ENCODE measurements around the gene STX3. TPM values are rescaled to one million over a fixed set of nuclear protein-coding genes. Genes with fewer than 3 reads are reported as not detected.

The STX3 gene
- total RNA-seq, 4 donors from 2014 or later: 131 to 156 (median 142) TPM

DNA sequence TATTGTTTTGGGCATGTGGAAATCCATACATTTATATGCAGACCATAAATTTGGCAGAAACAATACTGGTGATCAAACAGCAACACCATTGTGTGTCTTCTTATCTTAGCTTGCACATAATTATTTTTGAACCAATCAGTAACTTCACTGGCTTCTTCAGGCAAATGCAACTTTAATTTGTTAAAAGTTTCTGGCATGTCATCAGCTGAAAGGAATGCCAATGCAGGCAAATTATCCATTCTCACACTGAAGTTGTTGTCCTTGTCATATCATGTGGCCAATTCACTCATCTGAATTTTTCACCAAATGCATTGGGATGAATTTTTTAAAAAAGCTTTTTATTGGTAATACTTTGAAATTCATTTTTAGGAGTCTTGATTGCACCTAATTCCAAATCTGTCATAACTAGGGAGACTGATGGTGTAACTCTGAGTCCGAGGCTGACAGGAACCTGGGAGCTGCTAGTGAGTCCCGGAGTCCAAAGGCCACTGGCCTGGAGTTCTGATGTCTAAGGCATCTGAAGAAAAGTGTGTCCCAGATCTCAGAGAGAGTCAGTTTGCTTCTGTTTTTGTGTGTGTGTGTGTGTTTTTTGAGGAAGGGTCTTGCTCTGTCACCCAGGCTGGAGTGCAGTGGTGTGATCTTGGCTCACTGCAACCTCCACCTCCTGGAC is 24.1 kb upstream of the STX3 start:
- 72 to 81% methylated on average over 2 of the region's 2 CpGs for WGBS, 2 donors (ENCODE audit: low coverage in 1 of 2)
- Histone ChIP-seq H3K4me1 (no peaks in the 10 kb centered on the region), H3K27ac (no peak overlapping the region), H3K27me3 (no peaks in the 10 kb centered on the region), H3K36me3 (no peaks in the 10 kb centered on the region), H3K4me3 (no peak overlapping the region), H3K9me3 (no peaks in the 10 kb centered on the region)
- in situ Hi-C loops (cut with MboI; ENCODE audit: low pct_ligation_motif_present in 1 of 4, low pct_unique_long_range_greater_than_20kb in 1 of 4, low sequenced_read_pairs in 3 of 4): no loop called here
- intact Hi-C loops (cut with DNase I; ENCODE audit: low total_unique reads): no loop called here
- TF ChIP-seq EP300 (IDR thresholded peaks at IDR 0.05; ENCODE audit: low read depth) (no peak), POLR2A (IDR thresholded peaks at IDR 0.05) (no peak), POLR2AphosphoS5 (IDR thresholded peaks at IDR 0.05) (no peak)
- TF ChIP-seq, protein P1, sequence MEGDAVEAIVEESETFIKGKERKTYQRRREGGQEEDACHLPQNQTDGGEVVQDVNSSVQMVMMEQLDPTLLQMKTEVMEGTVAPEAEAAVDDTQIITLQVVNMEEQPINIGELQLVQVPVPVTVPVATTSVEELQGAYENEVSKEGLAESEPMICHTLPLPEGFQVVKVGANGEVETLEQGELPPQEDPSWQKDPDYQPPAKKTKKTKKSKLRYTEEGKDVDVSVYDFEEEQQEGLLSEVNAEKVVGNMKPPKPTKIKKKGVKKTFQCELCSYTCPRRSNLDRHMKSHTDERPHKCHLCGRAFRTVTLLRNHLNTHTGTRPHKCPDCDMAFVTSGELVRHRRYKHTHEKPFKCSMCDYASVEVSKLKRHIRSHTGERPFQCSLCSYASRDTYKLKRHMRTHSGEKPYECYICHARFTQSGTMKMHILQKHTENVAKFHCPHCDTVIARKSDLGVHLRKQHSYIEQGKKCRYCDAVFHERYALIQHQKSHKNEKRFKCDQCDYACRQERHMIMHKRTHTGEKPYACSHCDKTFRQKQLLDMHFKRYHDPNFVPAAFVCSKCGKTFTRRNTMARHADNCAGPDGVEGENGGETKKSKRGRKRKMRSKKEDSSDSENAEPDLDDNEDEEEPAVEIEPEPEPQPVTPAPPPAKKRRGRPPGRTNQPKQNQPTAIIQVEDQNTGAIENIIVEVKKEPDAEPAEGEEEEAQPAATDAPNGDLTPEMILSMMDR (IDR thresholded peaks at IDR 0.05): no peak
- no peak for DNase-seq

DNA sequence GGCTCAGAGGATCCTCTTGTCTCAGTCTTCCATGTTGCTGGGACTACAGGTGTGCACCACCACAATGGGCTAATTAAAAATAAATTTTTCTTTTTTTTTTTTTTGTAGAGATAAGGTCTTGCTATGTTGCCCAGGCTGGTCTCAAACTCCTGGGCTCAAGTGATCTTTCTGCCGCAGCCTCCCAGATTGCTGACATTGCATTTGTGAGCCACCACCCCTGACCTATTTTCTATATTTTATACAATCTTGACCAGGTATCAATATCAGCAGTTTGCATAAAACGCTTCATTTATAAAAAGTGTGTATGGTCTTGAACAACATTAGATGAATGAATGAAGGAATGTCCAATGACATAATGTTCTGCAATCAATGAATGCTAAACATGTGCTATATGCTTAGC is 9.1 kb upstream of the STX3 start:
- WGBS, 2 donors (ENCODE audit: low coverage in 1 of 2): 80% methylated on average over 1 to 2 of the region's 2 CpGs
- intact Hi-C loops (cut with DNase I; ENCODE audit: low total_unique reads): no loop called here
- H3K4me3 ChIP-seq: no peak overlapping the region
- no peaks in the 10 kb centered on the region for H3K27me3 ChIP-seq
- TF ChIP-seq, protein P1 (IDR thresholded peaks at IDR 0.05): no peak
- TF ChIP-seq POLR2AphosphoS5 (IDR thresholded peaks at IDR 0.05): no peak
- TF ChIP-seq EP300 (IDR thresholded peaks at IDR 0.05; ENCODE audit: low read depth): no peak
- no peak for TF ChIP-seq POLR2A (IDR thresholded peaks at IDR 0.05)
- in situ Hi-C loops (cut with MboI; ENCODE audit: low pct_ligation_motif_present in 1 of 4, low pct_unique_long_range_greater_than_20kb in 1 of 4, low sequenced_read_pairs in 3 of 4): no loop called here
- H3K27ac ChIP-seq: no peak overlapping the region
- H3K9me3 ChIP-seq: no peaks in the 10 kb centered on the region
- no peaks in the 10 kb centered on the region for H3K4me1 ChIP-seq
- no peak for DNase-seq
- H3K36me3 ChIP-seq: no peaks in the 10 kb centered on the region

- DNase-seq: peak; percentile 91
- H3K27ac ChIP-seq: peak overlapping the region; percentile 94 to 98 (median 96)
- WGBS, 2 donors (ENCODE audit: low coverage in 1 of 2): 32 to 39% methylated on average over 11 to 47 of the region's 47 CpGs
- peak in 2 of 3 donors; percentile 31 to 65 for TF ChIP-seq POLR2AphosphoS5 (IDR thresholded peaks at IDR 0.05)
- TF ChIP-seq, protein P1 (IDR thresholded peaks at IDR 0.05): peak; percentile 91 to 97 (median 95)
- no peak for TF ChIP-seq EP300 (IDR thresholded peaks at IDR 0.05; ENCODE audit: low read depth)
- TF ChIP-seq POLR2A (IDR thresholded peaks at IDR 0.05): no peak
- intact Hi-C loops (cut with DNase I; ENCODE audit: low total_unique reads): no loop called here
- in situ Hi-C loops (cut with MboI; ENCODE audit: low pct_ligation_motif_present in 1 of 4, low pct_unique_long_range_greater_than_20kb in 1 of 4, low sequenced_read_pairs in 3 of 4): loop anchor here in 3 of 4 donors (5.0 to 10.0 kb wide), 2 partner anchors 48 to 51 kb away; no protein-coding TSS in a partner anchor
- H3K9me3 ChIP-seq: no peaks in the 10 kb centered on the region
- no peaks in the 10 kb centered on the region for H3K36me3 ChIP-seq
- no peaks in the 10 kb centered on the region for H3K27me3 ChIP-seq
- H3K4me1 ChIP-seq: peaks cover 3 to 22% (median 16%) of the 10 kb centered on the region in 4 donors
- peak overlapping the region; percentile 80 to 96 (median 93) for H3K4me3 ChIP-seq
These were observed 1.3 kb upstream of the STX3 start for GRCh38 chr11:59753650-59754493.

- peaks cover 3 to 22% (median 16%) of the 10 kb centered on the region in 4 donors for H3K4me1 ChIP-seq
- no peaks in the 10 kb centered on the region for H3K36me3 ChIP-seq
- in situ Hi-C loops (cut with MboI; ENCODE audit: low pct_ligation_motif_present in 1 of 4, low pct_unique_long_range_greater_than_20kb in 1 of 4, low sequenced_read_pairs in 3 of 4) (loop anchor here in 3 of 4 donors (5.0 to 10.0 kb wide), 2 partner anchors 48 to 50 kb away; no protein-coding TSS in a partner anchor), intact Hi-C loops (cut with DNase I; ENCODE audit: low total_unique reads) (no loop called here)
- TF ChIP-seq, protein P1 (IDR thresholded peaks at IDR 0.05): no peak
- TF ChIP-seq POLR2AphosphoS5 (IDR thresholded peaks at IDR 0.05) (no peak), POLR2A (IDR thresholded peaks at IDR 0.05) (no peak), EP300 (IDR thresholded peaks at IDR 0.05; ENCODE audit: low read depth) (no peak)
- WGBS, 2 donors (ENCODE audit: low coverage in 1 of 2): 0% methylated on average over 16 to 20 of the region's 20 CpGs
- H3K27ac ChIP-seq: peak overlapping the region; percentile 94 to 98 (median 96)
- peak overlapping the region; percentile 80 to 96 (median 93) for H3K4me3 ChIP-seq
- DNase-seq: peak; percentile 46
- H3K9me3 ChIP-seq: no peaks in the 10 kb centered on the region
- no peaks in the 10 kb centered on the region for H3K27me3 ChIP-seq
These were observed 700 bp upstream of the STX3 start for GRCh38 chr11:59754494-59754858.
